RWPE1 (cell line): Measurements from ENCODE around the gene TRMT1L.

Experiments
- CTCF ChIA-PET: fragments of 350-600 bp; sonication (Branson Sonifier 250); formaldehyde crosslinking; extraction: SDS; loops from one replicate; lab custom pipeline; 2021; lab: Yijun Ruan, JAX
- POLR2A ChIA-PET: fragments of 400-600 bp; formaldehyde crosslinking; extraction: SDS; loops from one replicate; lab custom pipeline; 2020; ENCODE audit warnings: antibody characterized with exemption; ENCODE audit not compliant: low non-redundant PET; lab: Yijun Ruan, JAX
- DNase-seq: peaks from one replicate; pipeline ENCODE4 v3.0.0; 2012; ENCODE audit warnings: low spot score
- H3K27ac ChIP-seq: fragments of 450-650 bp; 2 replicates; pipeline ENCODE4 v1.5.1; 2017
- CTCF ChIP-seq: fragments of 450-650 bp; conservative IDR thresholded peaks from 2 replicates; pipeline ENCODE4 v1.5.1; 2017; ENCODE audit warnings: low read depth, mild to moderate bottlenecking

Gene TRMT1L

GRCh38 chr1:185104083-185104482 lies 52.7 kb downstream of the TRMT1L start:
- CTCF ChIA-PET, result interaction anchor here (0.7 kb wide), 1 partner anchor 386 kb away, joined by 3 read pairs; no protein-coding TSS in a partner anchor
- POLR2A ChIA-PET, result no interaction called here
- DNase-seq, result no peak
- H3K27ac ChIP-seq, result no peak overlapping the region
- no peak for TF ChIP-seq CTCF

GRCh38 chr1:185096531-185096930 lies 60.2 kb downstream of the TRMT1L start:
- CTCF ChIA-PET, result no interaction called here
- DNase-seq, result peak; percentile 52
- no peak overlapping the region for H3K27ac ChIP-seq
- TF ChIP-seq CTCF, result no peak
- POLR2A ChIA-PET, result no interaction called here

GRCh38 chr1:185094761-185095160 lies 62.0 kb downstream of the TRMT1L start:
- no peak for DNase-seq
- H3K27ac ChIP-seq, result no peak overlapping the region
- ChIA-PET POLR2A (no interaction called here), CTCF (no interaction called here)
- TF ChIP-seq CTCF, result no peak

GRCh38 chr1:185091480-185091879 lies 65.3 kb downstream of the TRMT1L start:
- POLR2A ChIA-PET, result no interaction called here
- CTCF ChIA-PET, result no interaction called here
- H3K27ac ChIP-seq, result no peak overlapping the region
- no peak for TF ChIP-seq CTCF
- no peak for DNase-seq

- TF ChIP-seq CTCF, result no peak
- no peak overlapping the region for H3K27ac ChIP-seq
- CTCF ChIA-PET, result no interaction called here
- DNase-seq, result no peak
- POLR2A ChIA-PET, result no interaction called here
Observed at GRCh38 chr1:185087746-185088145, 69.0 kb downstream of the TRMT1L start.

GRCh38 chr1:185087101-185087500 lies 69.7 kb downstream of the TRMT1L start:
- TF ChIP-seq CTCF, result no peak
- DNase-seq, result no peak
- ChIA-PET CTCF (no interaction called here), POLR2A (no interaction called here)
- H3K27ac ChIP-seq, result no peak overlapping the region

- no peak for DNase-seq
- ChIA-PET POLR2A (no interaction called here), CTCF (no interaction called here)
- H3K27ac ChIP-seq, result no peak overlapping the region
- TF ChIP-seq CTCF, result no peak
Observed at GRCh38 chr1:185083818-185084217, 72.9 kb downstream of the TRMT1L start.
